Ovary (tissue), 3 donors: Measurements from ENCODE around the gene ZNF445.

Experiments used
- CTCF ChIP-seq, 3 donors: fragments of 450-650 bp in 2 of 3; fragments of 200-600 bp in 1 of 3; IDR thresholded peaks; one replicate each; pipeline versions ENCODE4 v1.5.1 to v1.8.0; 2016 to 2022; ENCODE audit warnings: antibody characterized with exemption in 3 of 3, mild to moderate bottlenecking in 1 of 3
- POLR2A ChIP-seq: fragments of 450-650 bp; IDR thresholded peaks from one replicate; pipeline ENCODE4 v1.6.1; 2017; ENCODE audit warnings: antibody characterized with exemption, mild to moderate bottlenecking, moderate library complexity
- donor health status: DM: no; HTN: no; CAD: no.

GRCh38 chr3:44396200-44397171 lies 81.0 kb downstream of the ZNF445 start:
- TF ChIP-seq CTCF (IDR thresholded peaks at IDR 0.05) (no peak), POLR2A (no peak)
